PC-3 (cell line): ENCODE results near the gene TTYH2.

Experiments used
- EZH2 ChIP-seq: fragments of 300-600 bp; sonication (generic); IDR thresholded peaks from one replicate; pipeline ENCODE4 v1.6.1; 2017; ENCODE audit warnings: antibody characterized with exemption, mild to moderate bottlenecking, low read length; ENCODE audit not compliant: unreplicated experiment
- EZH2phosphoT487 ChIP-seq: fragments of 300-600 bp; sonication (generic); IDR thresholded peaks from 2 replicates; pipeline ENCODE4 v1.6.1; 2018; ENCODE audit warnings: mild to moderate bottlenecking, antibody characterized with exemption, low read length, borderline replicate concordance
- TF ChIP-seq, protein P1 (sequence below): fragments of 300-600 bp; sonication (generic); conservative IDR thresholded peaks from 2 replicates; pipeline ENCODE4 v1.5.1; 2017; ENCODE audit warnings: antibody characterized with exemption, low read depth, mild to moderate bottlenecking, low read length

DNA sequence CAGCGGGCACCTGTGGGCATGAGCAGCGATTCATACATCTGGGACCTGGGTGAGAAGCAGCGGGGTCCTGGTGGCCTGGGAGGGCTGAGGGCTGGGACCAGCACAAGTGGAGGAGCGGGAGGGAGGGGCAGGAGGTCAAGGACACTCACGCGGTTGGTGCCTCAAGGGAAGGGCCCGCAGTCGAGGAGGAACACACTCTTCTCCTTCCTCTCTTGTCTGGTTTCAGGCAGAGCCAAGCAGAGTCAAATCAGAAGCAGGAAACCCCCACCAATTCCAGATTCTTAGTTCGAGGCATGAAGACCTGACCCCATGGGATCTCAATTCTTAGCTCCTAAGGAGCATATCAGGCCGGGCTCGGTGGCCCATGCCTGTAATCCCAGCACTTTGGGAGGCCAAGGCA is 76.3 kb downstream of the TTYH2 start:
- TF ChIP-seq, protein P1, sequence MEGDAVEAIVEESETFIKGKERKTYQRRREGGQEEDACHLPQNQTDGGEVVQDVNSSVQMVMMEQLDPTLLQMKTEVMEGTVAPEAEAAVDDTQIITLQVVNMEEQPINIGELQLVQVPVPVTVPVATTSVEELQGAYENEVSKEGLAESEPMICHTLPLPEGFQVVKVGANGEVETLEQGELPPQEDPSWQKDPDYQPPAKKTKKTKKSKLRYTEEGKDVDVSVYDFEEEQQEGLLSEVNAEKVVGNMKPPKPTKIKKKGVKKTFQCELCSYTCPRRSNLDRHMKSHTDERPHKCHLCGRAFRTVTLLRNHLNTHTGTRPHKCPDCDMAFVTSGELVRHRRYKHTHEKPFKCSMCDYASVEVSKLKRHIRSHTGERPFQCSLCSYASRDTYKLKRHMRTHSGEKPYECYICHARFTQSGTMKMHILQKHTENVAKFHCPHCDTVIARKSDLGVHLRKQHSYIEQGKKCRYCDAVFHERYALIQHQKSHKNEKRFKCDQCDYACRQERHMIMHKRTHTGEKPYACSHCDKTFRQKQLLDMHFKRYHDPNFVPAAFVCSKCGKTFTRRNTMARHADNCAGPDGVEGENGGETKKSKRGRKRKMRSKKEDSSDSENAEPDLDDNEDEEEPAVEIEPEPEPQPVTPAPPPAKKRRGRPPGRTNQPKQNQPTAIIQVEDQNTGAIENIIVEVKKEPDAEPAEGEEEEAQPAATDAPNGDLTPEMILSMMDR: no peak
- TF ChIP-seq EZH2 (no peak), EZH2phosphoT487 (no peak)
